Lower lobe of right lung (tissue), 2 donors: ENCODE results near the gene KLK2. TPM values are rescaled to one million over a fixed set of nuclear protein-coding genes. Genes with fewer than 3 reads are reported as not detected.

Experiments used
- ATAC-seq, 2 donors: fragments of 200-7000 bp; cut with Tn5 transposase; one replicate each; pipeline ENCODE4 v1.9.1; 2020 to 2022; ENCODE audit warnings: mild to moderate bottlenecking in 2 of 2, moderate library complexity in 2 of 2
- DNase-seq: peaks from one replicate; pipeline ENCODE4 v3.0.0-alpha.2; 2020
- H3K27ac ChIP-seq: fragments of 200-600 bp; one replicate; pipeline ENCODE4 v1.8.0; 2022
- H3K27me3 ChIP-seq: fragments of 200-600 bp; one replicate; pipeline ENCODE4 v1.8.0; 2022; ENCODE audit warnings: low read depth
- H3K36me3 ChIP-seq: fragments of 200-600 bp; one replicate; pipeline ENCODE4 v1.8.0; 2022; ENCODE audit warnings: mild to moderate bottlenecking
- H3K4me1 ChIP-seq: fragments of 200-600 bp; one replicate; pipeline ENCODE4 v1.8.0; 2022
- H3K4me3 ChIP-seq: fragments of 200-600 bp; one replicate; pipeline ENCODE4 v1.8.0; 2022; ENCODE audit warnings: mild to moderate bottlenecking
- H3K9me3 ChIP-seq: fragments of 200-600 bp; one replicate; pipeline ENCODE4 v1.8.0; 2022
- CTCF ChIP-seq: fragments of 200-600 bp; IDR thresholded peaks from one replicate; pipeline ENCODE4 v1.8.0; 2022; ENCODE audit warnings: antibody characterized with exemption, mild to moderate bottlenecking
- intact Hi-C: fragments of 100-400 bp; cut with DNase I; formaldehyde crosslinking; loops from one replicate; pipeline ENCODE4 v1.11.0; 2022
- total RNA-seq: library from RNA; stranded (reverse); fragmentation: NEBNext Ultra II Directional; extraction: Animal tissue kit (Norgen Biotek cat#: 25700); gene quantifications from one replicate; pipeline ENCODE4 v1.2.1, GENCODE V29; 2021
- donor health status: DM: no; HTN: yes; CAD: no; lungs with severe emphysema.

The KLK2 gene
- total RNA-seq, 1 donor from 2014 or later, result not detected

GRCh38 chr19:50928831-50929230 is 55.6 kb downstream of the KLK2 start:
- Histone ChIP-seq H3K9me3 (no peaks in the 10 kb centered on the region), H3K27ac (no peak overlapping the region), H3K27me3 (peaks cover 33% of the 10 kb centered on the region), H3K36me3 (no peaks in the 10 kb centered on the region), H3K4me1 (no peaks in the 10 kb centered on the region), H3K4me3 (no peak overlapping the region)
- DNase-seq (no peak), ATAC-seq (no peak)
- TF ChIP-seq CTCF, result no peak
- intact Hi-C loops, result no loop called here

Other genes starting within 250 kb of the KLK2 start
- 1.2 TPM for gene SYT3, start 233.6 kb upstream of the KLK2 start, total RNA-seq
- 5.2 TPM for gene C19orf81, start 224.0 kb upstream of the KLK2 start, total RNA-seq
- 0.71 TPM for gene SHANK1, start 153.6 kb upstream of the KLK2 start, total RNA-seq
- gene CLEC11A, start 150.1 kb upstream of the KLK2 start, total RNA-seq, result 9.8 TPM
- gene GPR32, start 103.0 kb upstream of the KLK2 start, total RNA-seq, result not detected
- gene ACP4, start 83.0 kb upstream of the KLK2 start, total RNA-seq, result not detected
- gene KLK1, start 49.7 kb upstream of the KLK2 start, total RNA-seq, result 1.9 TPM
- gene KLK15, start 39.9 kb upstream of the KLK2 start, total RNA-seq, result not detected
- not detected for gene KLK3, start 18.5 kb upstream of the KLK2 start, total RNA-seq
- not detected for gene KLK4, start 38.0 kb downstream of the KLK2 start, total RNA-seq
- gene KLK5, start 79.6 kb downstream of the KLK2 start, total RNA-seq, result not detected
- not detected for gene KLK6, start 96.2 kb downstream of the KLK2 start, total RNA-seq
- not detected for gene KLK7, start 110.5 kb downstream of the KLK2 start, total RNA-seq
- not detected for gene KLK8, start 128.2 kb downstream of the KLK2 start, total RNA-seq
- gene KLK10, start 146.3 kb downstream of the KLK2 start, total RNA-seq, result 5.7 TPM
- gene KLK11, start 153.2 kb downstream of the KLK2 start, total RNA-seq, result 11.2 TPM
- gene KLK12, start 161.6 kb downstream of the KLK2 start, total RNA-seq, result 1.9 TPM
- 0.56 TPM for gene KLK13, start 191.7 kb downstream of the KLK2 start, total RNA-seq
- 0.89 TPM for gene KLK14, start 209.4 kb downstream of the KLK2 start, total RNA-seq
- 8.3 TPM for gene CTU1, start 235.0 kb downstream of the KLK2 start, total RNA-seq